GM12878 (cell line): ENCODE measurements around the gene SEBOX. TPM values are rescaled to one million over a fixed set of nuclear protein-coding genes. Genes with fewer than 3 reads are reported as not detected.

ENCODE experiments used
- ATAC-seq: fragments of 200-7000 bp; cut with Tn5 transposase; 3 replicates; pipeline ENCODE4 v1.9.1; 2020; ENCODE audit warnings: mild to moderate bottlenecking, moderate library complexity
- BruUV-seq: library from RNA; stranded (reverse); fragments of 400-500 nt; replicated peaks from 2 replicates; lab custom pipeline; 2021; lab: Mats Ljungman, UMichigan
- CTCF ChIA-PET: fragments of 300-600 bp; sonication (Branson Sonifier 250); formaldehyde crosslinking; extraction: SDS; loops from one replicate; lab custom pipeline; 2021; ENCODE audit warnings: inconsistent platforms; lab: Yijun Ruan, JAX
- POLR2A ChIA-PET: fragments of 350-600 bp; formaldehyde crosslinking; extraction: SDS; loops from one replicate; lab custom pipeline; 2021; ENCODE audit warnings: inconsistent platforms; lab: Charles Lee
- RAD21 ChIA-PET: fragments of 300-600 bp; sonication (Branson Sonifier 250); formaldehyde crosslinking; loops from one replicate; lab custom pipeline; 2023; ENCODE audit warnings: antibody characterized with exemption; ENCODE audit not compliant: unreplicated experiment; lab: Charles Lee
- SMC1A ChIA-PET: fragments of 300-600 bp; sonication (Branson Sonifier 250); formaldehyde crosslinking; loops from one replicate; lab custom pipeline; 2023; ENCODE audit not compliant: unreplicated experiment, uncharacterized antibody; lab: Charles Lee
- DNase-seq: peaks from one replicate; pipeline ENCODE4 v3.0.0-alpha.2; 2011; ENCODE audit warnings: low read depth, low spot score
- FAIRE-seq: peaks from 3 replicates; lab custom pipeline; 2011; peaks lifted over from hg19 to GRCh38; lab: Jason Lieb, UNC
- H2AFZ ChIP-seq: 2 replicates; pipeline ENCODE4 v1.6.0; 2011; ENCODE audit warnings: low read depth, low read length, control low read depth; ENCODE audit not compliant: control insufficient read depth
- H3K27ac ChIP-seq: 2 replicates; pipeline ENCODE4 v1.5.1; 2011; ENCODE audit warnings: control low read depth; ENCODE audit not compliant: control insufficient read depth, insufficient read depth
- H3K27me3 ChIP-seq, 2 experiments: replicated peaks in 1 of 2; 2 replicates each; pipeline versions ENCODE4 v1.6.0 to v1.6.1; 2011; ENCODE audit warnings: low read length in 1 of 2; ENCODE audit not compliant: control insufficient read depth in 2 of 2, insufficient read depth in 2 of 2
- H3K36me3 ChIP-seq, 2 experiments: 2 replicates each; pipeline ENCODE4 v1.5.1; 2011; ENCODE audit warnings: low read length in 1 of 2; ENCODE audit not compliant: control insufficient read depth in 2 of 2, insufficient read depth in 2 of 2
- H3K4me1 ChIP-seq: 2 replicates; pipeline ENCODE4 v1.6.1; 2011; ENCODE audit warnings: mild to moderate bottlenecking, low read length, moderate library complexity, mixed read lengths; ENCODE audit not compliant: control insufficient read depth, insufficient read depth
- H3K4me2 ChIP-seq: 2 replicates; pipeline ENCODE4 v1.6.0; 2011; ENCODE audit warnings: control low read depth; ENCODE audit not compliant: control insufficient read depth, insufficient read depth
- H3K4me3 ChIP-seq: fragments of 200-600 bp; sonication (generic); 2 replicates; pipeline ENCODE4 v1.5.1; 2016
- H3K79me2 ChIP-seq: 2 replicates; pipeline ENCODE4 v1.6.0; 2011; ENCODE audit warnings: low read length; ENCODE audit not compliant: control insufficient read depth, insufficient read depth
- H3K9ac ChIP-seq: 2 replicates; pipeline ENCODE4 v1.8.0; 2011; ENCODE audit warnings: low read length, control low read depth, mixed read lengths; ENCODE audit not compliant: control insufficient read depth, insufficient read depth
- H3K9me3 ChIP-seq: replicated peaks from 3 replicates; pipeline ENCODE4 v1.5.1; 2011; ENCODE audit warnings: mild to moderate bottlenecking, low read length; ENCODE audit not compliant: control insufficient read depth, insufficient read depth
- H4K20me1 ChIP-seq: 2 replicates; pipeline ENCODE4 v1.6.0; 2011; ENCODE audit not compliant: control insufficient read depth, insufficient read depth
- ELK1 ChIP-seq: IDR thresholded peaks from 2 replicates; pipeline ENCODE4 v1.6.1; 2012; ENCODE audit warnings: low read depth, low read length, improper control_type of control experiment
- FOS ChIP-seq: IDR thresholded peaks from 3 replicates; pipeline ENCODE4 v1.6.1; 2011; ENCODE audit warnings: borderline replicate concordance; ENCODE audit not compliant: insufficient read length; ENCODE audit errors: extremely low read depth
- IRF3 ChIP-seq: fragments of 450-650 bp; IDR thresholded peaks from 2 replicates; pipeline ENCODE4 v1.6.1; 2014; ENCODE audit warnings: mild to moderate bottlenecking
- IRF4 ChIP-seq: IDR thresholded peaks from 2 replicates; pipeline ENCODE4 v1.6.1; 2011; ENCODE audit warnings: low read depth, low read length
- MAX ChIP-seq: IDR thresholded peaks from 2 replicates; pipeline ENCODE4 v1.6.1; 2012; ENCODE audit warnings: low read depth, low read length, improper control_type of control experiment
- MEF2A ChIP-seq: IDR thresholded peaks from 2 replicates; pipeline ENCODE4 v1.6.1; 2011; ENCODE audit warnings: low read depth, mild to moderate bottlenecking, low read length, moderate library complexity; ENCODE audit not compliant: insufficient read depth
- MTA3 ChIP-seq: IDR thresholded peaks from 2 replicates; pipeline ENCODE4 v1.6.1; 2012; ENCODE audit warnings: low read length, inconsistent platforms, borderline replicate concordance
- NRF1 ChIP-seq: conservative IDR thresholded peaks from 2 replicates; pipeline ENCODE4 v1.6.1; 2011; ENCODE audit warnings: mild to moderate bottlenecking, low read depth, low read length, improper control_type of control experiment
- SKIL ChIP-seq: fragments of 450-650 bp; IDR thresholded peaks from 2 replicates; pipeline ENCODE4 v1.6.1; 2017; ENCODE audit warnings: mild to moderate bottlenecking, low read depth, inconsistent platforms; ENCODE audit not compliant: poor library complexity, severe bottlenecking
- SMC3 ChIP-seq: IDR thresholded peaks from 2 replicates; pipeline ENCODE4 v1.6.1; 2011; ENCODE audit warnings: low read length, improper control_type of control experiment, borderline replicate concordance
- SP1 ChIP-seq: IDR thresholded peaks from one replicate; pipeline ENCODE4 v1.6.1; 2011; ENCODE audit warnings: low read depth, low read length
- TCF7 ChIP-seq: IDR thresholded peaks from 2 replicates; pipeline ENCODE4 v1.6.1; 2014; ENCODE audit warnings: antibody characterized with exemption, borderline replicate concordance
- ZBED1 ChIP-seq: IDR thresholded peaks from 2 replicates; pipeline ENCODE4 v1.6.1; 2016; ENCODE audit warnings: borderline replicate concordance
- ZNF24 ChIP-seq: fragments of 450-650 bp; IDR thresholded peaks from 2 replicates; pipeline ENCODE4 v1.6.1; 2017; ENCODE audit warnings: antibody characterized with exemption, mild to moderate bottlenecking
- ZNF592 ChIP-seq: fragments of 450-650 bp; IDR thresholded peaks from 2 replicates; pipeline ENCODE4 v1.6.1; 2017; ENCODE audit warnings: mild to moderate bottlenecking, moderate library complexity
- WGBS: methylation state at CpG from one replicate; pipeline ENCODE4 v1.1.6; 2016; ENCODE audit warnings: low lambda C conversion rate; ENCODE audit not compliant: insufficient replicate concordance, insufficient coverage; ENCODE audit errors: missing lambda C conversion rate; 5-methylcytosine and 5-hydroxymethylcytosine counted together
- in situ Hi-C: fragments of 300-500 bp; cut with MboI; formaldehyde crosslinking; loops from 9 replicates; pipeline ENCODE4 v1.14.3; 2018; ENCODE audit warnings: mixed read lengths
- intact Hi-C: fragments of 100-400 bp; cut with micrococcal nuclease; formaldehyde crosslinking; loops from one replicate; pipeline ENCODE4 v1.14.2; 2022; ENCODE audit not compliant: unreplicated experiment
- polyA plus RNA-seq, 11 experiments: library from polyadenylated mRNA; depleted of rRNA in 4 of 11; unstranded in 6 of 11; stranded (reverse) in 5 of 11; fragments of >200 nt; fragmentation: Nextera tagmentation in 4 of 11; fragmentation: Illumina TruSeq in 1 of 11; extraction: Ambion mirVana in 4 of 11; extraction: Trizol in 1 of 11; gene quantifications; 1 replicate in 1 of 11; 2 replicates in 10 of 11; pipeline versions ENCODE4 v1.2.1 to v1.2.3, GENCODE V29; 2011 to 2016; ENCODE audit warnings: inconsistent platforms in 2 of 11, missing spikeins in 2 of 11, low read depth in 1 of 11
- total RNA-seq, 4 experiments: library from RNA; depleted of rRNA in 3 of 4; stranded (reverse); fragments of >200 nt in 3 of 4; fragmentation: Illumina TruSeq in 1 of 4; extraction: Trizol in 1 of 4; gene quantifications; 2 replicates each; pipeline versions ENCODE4 v1.2.1 to v1.2.3, GENCODE V29; 2013 to 2021

Gene SEBOX
- total and polyA plus RNA-seq, 10 of the 15 experiments (the other 5 are each of a cell fraction or from before 2014, with no cell fraction given) = not detected

- TF ChIP-seq ZNF592 = no peak
- no peak for TF ChIP-seq NRF1
Observed at GRCh38 chr17:28395968-28396367, 31.0 kb upstream of the SEBOX start (continued).

GRCh38 chr17:28395426-28395825, 30.4 kb upstream of the SEBOX start:
- FAIRE-seq (no peak), DNase-seq (no peak), ATAC-seq (no peak)
- Histone ChIP-seq H3K4me3 (no peak overlapping the region), H3K9me3 (no peaks in the 10 kb centered on the region), H3K4me1 (no peaks in the 10 kb centered on the region), H3K9ac (no peak overlapping the region), H3K4me2 (no peak overlapping the region), H3K79me2 (no peaks in the 10 kb centered on the region), H3K27ac (no peak overlapping the region), H2AFZ (no peak overlapping the region), H4K20me1 (no peaks in the 10 kb centered on the region), H3K36me3 (peaks cover 1 to 11% of the 10 kb centered on the region in 2 experiments), H3K27me3 (no peaks in the 10 kb centered on the region)
- intact Hi-C loops = no loop called here
- RAD21 ChIA-PET = no interaction called here
- SMC1A ChIA-PET = no interaction called here
- WGBS = 29% methylated on average over 2 of the region's 2 CpGs
- BruUV-seq = no TSS peak
- in situ Hi-C loops = no loop called here
- POLR2A ChIA-PET = interaction anchor here (0.6 kb wide), 1 partner anchor 68 kb away, joined by 3 read pairs; no protein-coding TSS in a partner anchor
- CTCF ChIA-PET = interaction anchor here (1.7 kb wide), 1 partner anchor 21 kb away, joined by 3 read pairs; no protein-coding TSS in a partner anchor
- TF ChIP-seq ZBED1 (no peak), MTA3 (no peak), IRF3 (no peak), IRF4 (no peak), ZNF24 (no peak), SMC3 (no peak), SKIL (no peak), ELK1 (no peak), TCF7 (no peak), MEF2A (no peak), MAX (no peak), FOS (no peak), SP1 (no peak)
